Measurements from ENCODE around the gene GADD45A. TPM values are rescaled to one million over a fixed set of nuclear protein-coding genes. Genes with fewer than 3 reads are reported as not detected.

GADD45A gene
- total and polyA plus RNA-seq, 9 of the 15 experiments (the other 6 are each of a cell fraction or from before 2014, with no cell fraction given): 21.3 to 156 (median 62.1) TPM

GRCh38 chr1:67721650-67722291 is 36.8 kb downstream of the GADD45A start (continued):
- TF ChIP-seq MNT (conservative IDR thresholded peaks at IDR 0.05) (no peak), GMEB1 (CRISPR knock-in tag; IDR thresholded peaks at IDR 0.05) (no peak), L3MBTL2 (IDR thresholded peaks at IDR 0.05) (no peak), ZC3H8 (IDR thresholded peaks at IDR 0.05) (no peak)

GRCh38 chr1:67722292-67722944 is 37.4 kb downstream of the GADD45A start:
- H3K9me1 ChIP-seq (ENCODE audit: control insufficient read depth, insufficient read depth, low read length): no peaks in the 10 kb centered on the region
- intact Hi-C loops (cut with micrococcal nuclease): no loop called here
- no peak overlapping the region; a peak in 1 of 4 replicates for H3K9ac ChIP-seq (ENCODE audit: insufficient read depth in 1 of 2, low read depth in 2 of 2, low read length in 2 of 2)
- no peak overlapping the region; the same call in 1 of the 2 replicates for H3K4me2 ChIP-seq (ENCODE audit: insufficient read depth, low read length)
- POLR2A ChIA-PET: no interaction called here
- ATAC-seq (peak; percentile 42), FAIRE-seq (peak; percentile 19), DNase-seq (ENCODE audit: extremely low read depth in 1 of 4, low spot score in 3 of 4) (no peak)
- TF ChIP-seq ETV5 (CRISPR knock-in tag; IDR thresholded peaks at IDR 0.05; ENCODE audit: low read depth) (no peak), PKNOX1 (IDR thresholded peaks at IDR 0.05) (0 out of 2 replicates have a peak, but pooled peaks have one; percentile 10), CEBPG (CRISPR knock-in tag; IDR thresholded peaks at IDR 0.05) (no peak), CEBPG (tag; conservative IDR thresholded peaks at IDR 0.05 in 1 of 2, IDR thresholded peaks at IDR 0.05 in 1 of 2) (peak; percentile 11 to 62; a peak in 2 of 4 replicates), ZNF311 (CRISPR knock-in tag; IDR thresholded peaks at IDR 0.05) (no peak), EGR1 (conservative IDR thresholded peaks at IDR 0.05) (0 out of 2 replicates have a peak, but pooled peaks have one; percentile 19), DPF2 (IDR thresholded peaks at IDR 0.05) (peak; percentile 31; the same call in 1 of the 2 replicates), CEBPB (tag; IDR thresholded peaks at IDR 0.05) (peak; percentile 79), RFX1 (IDR thresholded peaks at IDR 0.05) (no peak), CBX3 (IDR thresholded peaks at IDR 0.05; ENCODE audit: borderline replicate concordance in 1 of 2, low read length in 2 of 2) (no peak)
- H3K36me3 ChIP-seq (ENCODE audit: control insufficient read depth, insufficient read depth, low read length): no peaks in the 10 kb centered on the region
- H3K27ac ChIP-seq (ENCODE audit: extremely low read depth, low read depth, low read length): no peak overlapping the region
- CTCF ChIA-PET (ENCODE audit: low intra/inter-chr PET ratio): no interaction called here
- in situ Hi-C loops (cut with MboI): no loop called here
- WGBS (ENCODE audit: insufficient coverage, low coverage, missing lambda C conversion rate): 43% methylated on average over 4 of the region's 4 CpGs
- no TSS peak for BruUV-seq (replicated peaks)
- H3K27me3 ChIP-seq (ENCODE audit: control insufficient read depth in 2 of 2, insufficient read depth in 2 of 2, low read length in 2 of 2): no peaks in the 10 kb centered on the region
- H3K9me3 ChIP-seq (replicated peaks; ENCODE audit: control insufficient read depth, insufficient read depth, low read depth, low read length): no peaks in the 10 kb centered on the region
- peak overlapping the region; percentile 83 for H2AFZ ChIP-seq (ENCODE audit: low read depth, low read length)
- no peaks in the 10 kb centered on the region for H4K20me1 ChIP-seq (replicated peaks; ENCODE audit: control insufficient read depth, insufficient read depth, low read length)
- H3K79me2 ChIP-seq (ENCODE audit: control insufficient read depth, insufficient read depth, low read length): no peaks in the 10 kb centered on the region
- peaks cover 7 to 34% of the 10 kb centered on the region in 2 experiments; a peak in 3 of 5 replicates for H3K4me1 ChIP-seq (replicated peaks in 1 of 2; ENCODE audit: control insufficient read depth in 2 of 2, insufficient read depth in 2 of 2, low read length in 2 of 2)
- no peak overlapping the region for H3K4me3 ChIP-seq
